MCF 10A (cell line): ENCODE measurements around the gene COL27A1. TPM values are rescaled to one million over a fixed set of nuclear protein-coding genes. Genes with fewer than 3 reads are reported as not detected.

ENCODE experiments used
- BruUV-seq: library from RNA; stranded (reverse); fragments of 400-500 nt; replicated peaks from 2 replicates; lab custom pipeline; 2021; lab: Mats Ljungman, UMichigan
- CTCF ChIA-PET: fragments of 300-600 bp; sonication (Branson Sonifier 250); formaldehyde crosslinking; extraction: SDS; loops from one replicate; lab custom pipeline; 2021; ENCODE audit warnings: antibody characterized with exemption, inconsistent platforms; lab: Yijun Ruan, JAX
- POLR2A ChIA-PET: fragments of 300-600, 350-650 bp; sonication (Branson Sonifier 250); formaldehyde crosslinking; extraction: SDS; loops from one replicate; lab custom pipeline; 2020; ENCODE audit warnings: antibody characterized with exemption, inconsistent platforms; lab: Yijun Ruan, JAX
- DNase-seq: peaks from one replicate; pipeline ENCODE4 v3.0.0-alpha.2; 2018; ENCODE audit not compliant: unreplicated experiment
- H3K27ac Mint-ChIP-seq: one replicate; pipeline ENCODE4 v1.8.0; 2022; ENCODE audit warnings: mild to moderate bottlenecking, low read depth, mixed read lengths; ENCODE audit not compliant: unreplicated experiment
- H3K27me3 Mint-ChIP-seq: one replicate; pipeline ENCODE4 v1.8.0; 2022; ENCODE audit warnings: mixed read lengths; ENCODE audit not compliant: insufficient read depth, unreplicated experiment
- H3K36me3 Mint-ChIP-seq: one replicate; pipeline ENCODE4 v1.8.0; 2022; ENCODE audit warnings: mild to moderate bottlenecking, moderate library complexity, mixed read lengths; ENCODE audit not compliant: insufficient read depth, unreplicated experiment
- H3K4me1 Mint-ChIP-seq: one replicate; pipeline ENCODE4 v1.8.0; 2022; ENCODE audit warnings: mixed read lengths; ENCODE audit not compliant: insufficient read depth, unreplicated experiment
- H3K4me3 Mint-ChIP-seq: one replicate; pipeline ENCODE4 v1.8.0; 2022; ENCODE audit warnings: mild to moderate bottlenecking, moderate library complexity, mixed read lengths; ENCODE audit not compliant: unreplicated experiment
- H3K9me3 Mint-ChIP-seq: one replicate; pipeline ENCODE4 v1.8.0; 2022; ENCODE audit warnings: mixed read lengths; ENCODE audit not compliant: unreplicated experiment
- CTCF ChIP-seq: fragments of 200-600 bp; IDR thresholded peaks from one replicate; pipeline ENCODE4 v1.8.0; 2022; ENCODE audit warnings: antibody characterized with exemption, mild to moderate bottlenecking; ENCODE audit not compliant: unreplicated experiment
- intact Hi-C: fragments of 100-400 bp; cut with micrococcal nuclease; formaldehyde crosslinking; loops from 2 replicates; pipeline ENCODE4 v1.14.1; 2022
- total RNA-seq: library from RNA; stranded (reverse); gene quantifications from 2 replicates; pipeline ENCODE4 v1.2.3, GENCODE V29; 2022

The COL27A1 gene
- total RNA-seq, 1 experiment from 2014 or later, result 2.9 TPM

GRCh38 chr9:114140401-114140800, 14.9 kb upstream of the COL27A1 start:
- Mint-ChIP-seq H3K27me3 (peaks cover 52% of the 10 kb centered on the region), H3K36me3 (no peaks in the 10 kb centered on the region), H3K4me3 (no peak overlapping the region), H3K4me1 (no peaks in the 10 kb centered on the region), H3K27ac (no peak overlapping the region), H3K9me3 (no peaks in the 10 kb centered on the region)
- BruUV-seq, result no TSS peak
- intact Hi-C loops, result no loop called here
- ChIA-PET POLR2A (no interaction called here), CTCF (interaction anchor here (0.6 to 3.0 kb wide), 8 partner anchors 12 to 331 kb away, joined by 3 to 15 read pairs (median 5); partner anchors contain the start of gene COL27A1)
- TF ChIP-seq CTCF, result no peak
- DNase-seq, result no peak

- CTCF ChIA-PET, result interaction anchor here (0.6 to 3.0 kb wide), 9 partner anchors 13 to 331 kb away, joined by 3 to 15 read pairs (median 5); partner anchors contain the start of gene COL27A1
- no peaks in the 10 kb centered on the region for H3K4me1 Mint-ChIP-seq
Measured at GRCh38 chr9:114140850-114141249, 14.5 kb upstream of the COL27A1 start.

GRCh38 chr9:114141553-114142402, 13.6 kb upstream of the COL27A1 start:
- no peaks in the 10 kb centered on the region for H3K4me1 Mint-ChIP-seq
- H3K36me3 Mint-ChIP-seq, result no peaks in the 10 kb centered on the region
- intact Hi-C loops, result no loop called here
- ChIA-PET POLR2A (interaction anchor here (1.1 kb wide), 1 partner anchor 15 kb away, joined by 3 read pairs; no protein-coding TSS in a partner anchor), CTCF (interaction anchor here (0.6 to 3.0 kb wide), 9 partner anchors 13 to 166 kb away, joined by 3 to 15 read pairs (median 5); partner anchors contain the start of gene COL27A1)
- H3K4me3 Mint-ChIP-seq, result no peak overlapping the region
- TF ChIP-seq CTCF, result no peak
- no peak overlapping the region for H3K27ac Mint-ChIP-seq
- no peak for DNase-seq
- H3K9me3 Mint-ChIP-seq, result no peaks in the 10 kb centered on the region
- no TSS peak for BruUV-seq
- peaks cover 49% of the 10 kb centered on the region for H3K27me3 Mint-ChIP-seq

More at GRCh38 chr9:114140850-114141249, 14.5 kb upstream of the COL27A1 start:
- POLR2A ChIA-PET, result no interaction called here
- Mint-ChIP-seq H3K27ac (no peak overlapping the region), H3K36me3 (no peaks in the 10 kb centered on the region), H3K27me3 (peaks cover 48% of the 10 kb centered on the region), H3K4me3 (no peak overlapping the region), H3K9me3 (no peaks in the 10 kb centered on the region)
- intact Hi-C loops, result no loop called here
- no peak for TF ChIP-seq CTCF
- DNase-seq, result no peak
- no TSS peak for BruUV-seq

GRCh38 chr9:114143234-114143633, 12.1 kb upstream of the COL27A1 start:
- BruUV-seq, result no TSS peak
- intact Hi-C loops, result no loop called here
- ChIA-PET POLR2A (interaction anchor here (1.1 kb wide), 1 partner anchor 17 kb away, joined by 3 read pairs; no protein-coding TSS in a partner anchor), CTCF (interaction anchor here (1.2 to 3.8 kb wide), 5 partner anchors 12 to 148 kb away, joined by 3 to 17 read pairs (median 6); partner anchors contain the start of gene COL27A1)
- H3K9me3 Mint-ChIP-seq, result no peaks in the 10 kb centered on the region
- H3K27ac Mint-ChIP-seq, result no peak overlapping the region
- peaks cover 47% of the 10 kb centered on the region for H3K27me3 Mint-ChIP-seq
- DNase-seq, result no peak
- H3K36me3 Mint-ChIP-seq, result no peaks in the 10 kb centered on the region
- no peak overlapping the region for H3K4me3 Mint-ChIP-seq
- TF ChIP-seq CTCF, result no peak
- H3K4me1 Mint-ChIP-seq, result no peaks in the 10 kb centered on the region
